Peyer's patch (tissue), 4 donors: ENCODE results near the gene BCL7A. TPM values are rescaled to one million over a fixed set of nuclear protein-coding genes. Genes with fewer than 3 reads are reported as not detected.
A peak's percentile ranks its signal among the peaks of the same experiment; 100 is the strongest.

Experiments
- DNase-seq, 3 donors: peaks; one replicate each; pipeline ENCODE4 v3.0.0-alpha.2; 2017 to 2019
- H3K27ac ChIP-seq, 4 donors: fragments of 200-600 bp; sonication (generic); one replicate each; pipeline ENCODE4 v1.5.1; 2016 to 2019
- H3K27me3 ChIP-seq, 2 donors: fragments of 200-600 bp; sonication (generic); one replicate each; pipeline ENCODE4 v1.5.1; 2019
- H3K36me3 ChIP-seq, 3 donors: fragments of 200-600 bp; sonication (generic); one replicate each; pipeline ENCODE4 v1.5.1; 2016 to 2019
- H3K4me1 ChIP-seq, 4 donors: fragments of 200-600 bp; sonication (generic); one replicate each; pipeline ENCODE4 v1.5.1; 2016 to 2019
- H3K4me3 ChIP-seq, 4 donors: fragments of 200-600 bp; sonication (generic); 1 replicate in 3 of 4; 2 replicates in 1 of 4; pipeline ENCODE4 v1.5.1; 2016 to 2019; ENCODE audit warnings: mild to moderate bottlenecking in 1 of 4
- H3K9me3 ChIP-seq, 4 donors: fragments of 200-600 bp; sonication (generic); one replicate each; pipeline ENCODE4 v1.5.1; 2016 to 2019; ENCODE audit warnings: mild to moderate bottlenecking in 1 of 4
- CTCF ChIP-seq, 6 experiments: fragments of 450-650 bp in 4 of 6; fragments of 200-600 bp in 2 of 6; sonication (generic) in 1 of 6; IDR thresholded peaks; one replicate each; pipeline ENCODE4 v1.5.1; 2017 to 2019; ENCODE audit warnings: antibody characterized with exemption in 6 of 6, mild to moderate bottlenecking in 3 of 6, moderate library complexity in 1 of 6
- POLR2A ChIP-seq, 2 donors: fragments of 450-650 bp; IDR thresholded peaks; one replicate each; pipeline ENCODE4 v1.5.1; 2017; ENCODE audit warnings: antibody characterized with exemption in 2 of 2, mild to moderate bottlenecking in 2 of 2, moderate library complexity in 2 of 2
- total RNA-seq, 4 donors: library from RNA; depleted of rRNA; stranded (reverse); fragments of >200 nt; gene quantifications; one replicate each; pipeline ENCODE4 v1.1.0, GENCODE V29; 2016

BCL7A gene
- total RNA-seq, 4 donors from 2014 or later = 3.3 to 23.9 (median 4.4) TPM

DNA sequence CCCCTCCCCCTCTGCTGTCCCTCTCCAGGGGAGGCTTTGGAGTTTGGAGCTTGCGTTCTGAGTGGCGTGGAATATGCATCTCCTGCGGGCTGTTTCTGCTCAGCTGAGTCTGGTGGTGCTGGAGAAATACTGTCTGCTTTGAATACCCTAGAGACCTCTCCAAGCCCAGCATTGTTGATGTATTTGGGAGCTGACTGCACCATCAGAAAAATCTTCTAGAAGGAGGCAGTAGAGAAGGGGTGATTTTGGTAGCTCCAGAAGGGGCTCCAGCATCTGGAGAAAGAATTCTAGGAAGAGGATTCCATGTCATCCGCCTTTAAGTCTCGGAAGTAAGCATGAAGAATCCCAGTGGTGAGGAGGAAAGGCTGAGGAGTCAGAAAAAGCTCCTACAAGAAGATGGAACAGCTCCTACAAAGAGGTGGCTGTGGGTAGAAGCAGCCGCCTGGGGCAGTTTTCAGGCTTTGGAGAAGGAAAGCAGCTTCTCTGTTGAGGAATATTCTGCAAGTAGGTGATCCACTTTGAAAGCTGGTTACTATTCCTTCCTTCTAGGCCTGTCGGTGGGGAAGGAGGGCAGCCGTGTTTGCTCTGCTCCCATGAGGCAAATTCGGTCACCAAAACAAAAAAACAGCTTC lies 66.6 kb downstream of the BCL7A start:
- Histone ChIP-seq H3K27me3 (no peaks in the 10 kb centered on the region), H3K27ac (peak overlapping the region in 3 of 4 donors; percentile 42 to 57 (median 44)), H3K36me3 (peaks cover 0 to 19% (median 0%) of the 10 kb centered on the region in 3 donors), H3K9me3 (no peaks in the 10 kb centered on the region), H3K4me3 (no peak overlapping the region), H3K4me1 (peaks cover 3 to 82% (median 6%) of the 10 kb centered on the region in 4 donors)
- no peak for DNase-seq
- TF ChIP-seq POLR2A (IDR thresholded peaks at IDR 0.05) = no peak

GRCh38 chr12:122089077-122089476 lies 67.4 kb downstream of the BCL7A start:
- Histone ChIP-seq H3K4me3 (no peak overlapping the region), H3K27ac (peak overlapping the region in 1 of 4 donors; percentile 77), H3K27me3 (no peaks in the 10 kb centered on the region), H3K9me3 (no peaks in the 10 kb centered on the region), H3K4me1 (peaks cover under 1 to 75% (median 3%) of the 10 kb centered on the region in 4 donors), H3K36me3 (peaks cover 0 to 19% (median 0%) of the 10 kb centered on the region in 3 donors)
- TF ChIP-seq CTCF (IDR thresholded peaks at IDR 0.05) = no peak
- no peak for TF ChIP-seq POLR2A (IDR thresholded peaks at IDR 0.05)
- DNase-seq = no peak

GRCh38 chr12:122090759-122091515 lies 69.3 kb downstream of the BCL7A start:
- no peak for DNase-seq
- Histone ChIP-seq H3K4me3 (no peak overlapping the region), H3K27me3 (no peaks in the 10 kb centered on the region), H3K36me3 (peaks cover 0 to 5% (median 0%) of the 10 kb centered on the region in 3 donors), H3K4me1 (peaks cover 0 to 74% (median 1%) of the 10 kb centered on the region in 4 donors), H3K27ac (peak overlapping the region; percentile 20 to 77 (median 42)), H3K9me3 (no peaks in the 10 kb centered on the region)
- TF ChIP-seq POLR2A (IDR thresholded peaks at IDR 0.05) = no peak

DNA sequence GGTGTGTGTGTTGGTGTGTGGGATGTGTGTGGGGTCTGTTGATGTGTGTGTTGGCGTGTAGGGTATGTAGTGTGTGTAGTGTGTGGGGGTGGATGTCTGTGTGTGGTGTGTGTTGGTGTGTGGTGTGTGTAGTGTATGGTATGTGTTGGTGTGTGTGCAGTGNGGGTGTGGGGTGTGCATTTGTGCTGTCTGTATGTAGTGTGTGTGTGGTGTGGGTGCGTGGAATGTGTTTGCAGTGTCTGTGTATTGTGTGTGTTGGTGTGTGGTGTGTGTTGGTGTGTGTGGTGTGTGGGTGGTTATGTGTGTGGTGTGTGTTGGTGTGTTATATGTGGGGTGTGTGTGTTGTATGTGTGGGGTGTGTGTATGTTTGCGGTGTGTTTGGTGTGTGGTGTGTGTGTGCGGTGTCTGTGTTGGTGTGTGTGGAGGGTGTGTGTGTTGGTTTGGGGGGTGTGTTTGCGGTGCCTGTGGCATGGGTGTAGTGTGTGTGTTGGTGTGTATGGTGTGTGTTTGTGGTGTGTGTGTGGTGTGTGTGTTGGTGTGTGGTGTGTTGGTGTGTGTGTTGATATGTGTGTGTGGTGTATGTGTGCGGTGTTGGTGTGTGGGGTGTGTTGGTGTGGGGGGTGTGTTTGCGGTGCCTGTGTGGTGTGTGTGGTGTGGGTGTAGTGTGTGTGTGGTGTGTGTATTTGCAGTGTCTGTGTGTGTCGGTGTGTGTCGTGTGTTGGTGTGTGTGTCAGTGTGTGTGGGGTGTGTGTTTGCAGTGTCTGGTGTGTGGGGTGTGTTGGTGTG lies 71.6 kb downstream of the BCL7A start:
- H3K36me3 ChIP-seq = peaks cover 0 to 5% (median 0%) of the 10 kb centered on the region in 3 donors
- TF ChIP-seq POLR2A (IDR thresholded peaks at IDR 0.05) (no peak), CTCF (IDR thresholded peaks at IDR 0.05) (no peak)
- no peaks in the 10 kb centered on the region for H3K9me3 ChIP-seq
- peak in 1 of 3 donors; percentile 25 for DNase-seq
- peak overlapping the region in 1 of 4 donors; percentile 72 for H3K27ac ChIP-seq
- no peak overlapping the region for H3K4me3 ChIP-seq
- peaks cover 0 to 74% (median 4%) of the 10 kb centered on the region in 4 donors for H3K4me1 ChIP-seq
- no peaks in the 10 kb centered on the region for H3K27me3 ChIP-seq

DNA sequence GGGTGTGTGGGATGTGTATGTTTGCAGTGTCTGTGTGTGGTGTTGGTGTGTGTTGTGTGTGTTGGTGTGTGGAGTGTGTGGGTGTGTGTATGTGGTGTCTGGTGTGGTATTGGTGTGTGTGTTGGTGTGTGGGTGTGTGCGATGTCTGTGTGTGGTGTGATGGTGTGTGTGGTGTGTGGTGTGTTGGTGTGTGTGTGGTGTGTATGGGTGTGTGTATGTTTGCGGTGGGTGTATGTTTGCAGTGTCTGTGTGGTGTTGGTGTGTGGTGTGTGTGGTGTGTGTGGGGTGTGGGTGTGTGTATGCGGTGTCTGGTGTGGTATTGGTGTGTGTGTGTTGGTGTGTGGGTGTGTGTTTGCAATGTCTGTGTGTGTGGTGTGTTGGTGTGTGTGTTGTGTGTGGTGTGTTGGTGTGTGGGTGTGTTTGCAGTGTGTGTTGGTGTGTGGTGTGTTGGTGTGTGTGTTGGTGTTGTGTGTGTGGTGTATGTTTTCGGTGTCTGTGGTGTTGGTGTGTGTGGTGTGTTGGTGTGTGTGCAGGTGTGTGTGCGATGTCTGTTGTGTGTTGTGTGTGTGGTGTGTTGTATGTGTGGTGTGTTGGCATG lies 72.6 kb downstream of the BCL7A start:
- peak in 1 of 3 donors; percentile 9 for DNase-seq
- H3K9me3 ChIP-seq = no peaks in the 10 kb centered on the region
- TF ChIP-seq POLR2A (IDR thresholded peaks at IDR 0.05) (no peak), CTCF (IDR thresholded peaks at IDR 0.05) (no peak)
- H3K36me3 ChIP-seq = no peaks in the 10 kb centered on the region
- no peaks in the 10 kb centered on the region for H3K27me3 ChIP-seq
- H3K4me3 ChIP-seq = no peak overlapping the region
- peak overlapping the region in 1 of 4 donors; percentile 72 for H3K27ac ChIP-seq
- peaks cover 4 to 74% (median 10%) of the 10 kb centered on the region in 4 donors for H3K4me1 ChIP-seq
